ENCODE measurements around the gene GALNTL6.

- no peak for TF ChIP-seq CHD2 (IDR thresholded peaks at IDR 0.05; ENCODE audit: low read depth, low read length)
- no peak for TF ChIP-seq EZH2 (IDR thresholded peaks at IDR 0.05; ENCODE audit: borderline replicate concordance, low read depth, low read length)
- no peak for TF ChIP-seq NFIC (IDR thresholded peaks at IDR 0.05)
- no peak for TF ChIP-seq CTCF (IDR thresholded peaks at IDR 0.05 in 2 of 3, conservative IDR thresholded peaks at IDR 0.05 in 1 of 3; ENCODE audit: insufficient read depth in 2 of 3, low read depth in 1 of 3, low read length in 3 of 3)
- TF ChIP-seq, protein P1, sequence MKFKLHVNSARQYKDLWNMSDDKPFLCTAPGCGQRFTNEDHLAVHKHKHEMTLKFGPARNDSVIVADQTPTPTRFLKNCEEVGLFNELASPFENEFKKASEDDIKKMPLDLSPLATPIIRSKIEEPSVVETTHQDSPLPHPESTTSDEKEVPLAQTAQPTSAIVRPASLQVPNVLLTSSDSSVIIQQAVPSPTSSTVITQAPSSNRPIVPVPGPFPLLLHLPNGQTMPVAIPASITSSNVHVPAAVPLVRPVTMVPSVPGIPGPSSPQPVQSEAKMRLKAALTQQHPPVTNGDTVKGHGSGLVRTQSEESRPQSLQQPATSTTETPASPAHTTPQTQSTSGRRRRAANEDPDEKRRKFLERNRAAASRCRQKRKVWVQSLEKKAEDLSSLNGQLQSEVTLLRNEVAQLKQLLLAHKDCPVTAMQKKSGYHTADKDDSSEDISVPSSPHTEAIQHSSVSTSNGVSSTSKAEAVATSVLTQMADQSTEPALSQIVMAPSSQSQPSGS (CRISPR knock-in tag; IDR thresholded peaks at IDR 0.05), result no peak
- no peak for TF ChIP-seq MEF2D (tag; conservative IDR thresholded peaks at IDR 0.05; ENCODE audit: low read depth)
- no peak for TF ChIP-seq SAP30 (IDR thresholded peaks at IDR 0.05; ENCODE audit: borderline replicate concordance, insufficient read depth, low read depth, low read length, poor library complexity, severe bottlenecking)
- no peak for TF ChIP-seq POLR2AphosphoS5 (IDR thresholded peaks at IDR 0.05; ENCODE audit: control insufficient read depth, insufficient read depth, low read depth, low read length)
Observed at GRCh38 chr4:172124656-172125308, 311.6 kb downstream of the GALNTL6 start.

All from K562 (cell line).